Measurements from ENCODE around the gene NOL7.

The NOL7 gene

GRCh38 chr6:13574571-13575376 is 40.4 kb upstream of the NOL7 start, which contains the start of gene SIRT5:
SIRT5 (plus strand) TSS chr6:13574601; CDS start chr6:13584111, 9,510 bp downstream.
- H3K9me3 ChIP-seq (ENCODE audit: insufficient read depth, low read length): no peaks in the 10 kb centered on the region
- peak within 1 kb of the TSS; percentile 68 for H3K27ac ChIP-seq (ENCODE audit: low read length)
- TF ChIP-seq, protein P1, sequence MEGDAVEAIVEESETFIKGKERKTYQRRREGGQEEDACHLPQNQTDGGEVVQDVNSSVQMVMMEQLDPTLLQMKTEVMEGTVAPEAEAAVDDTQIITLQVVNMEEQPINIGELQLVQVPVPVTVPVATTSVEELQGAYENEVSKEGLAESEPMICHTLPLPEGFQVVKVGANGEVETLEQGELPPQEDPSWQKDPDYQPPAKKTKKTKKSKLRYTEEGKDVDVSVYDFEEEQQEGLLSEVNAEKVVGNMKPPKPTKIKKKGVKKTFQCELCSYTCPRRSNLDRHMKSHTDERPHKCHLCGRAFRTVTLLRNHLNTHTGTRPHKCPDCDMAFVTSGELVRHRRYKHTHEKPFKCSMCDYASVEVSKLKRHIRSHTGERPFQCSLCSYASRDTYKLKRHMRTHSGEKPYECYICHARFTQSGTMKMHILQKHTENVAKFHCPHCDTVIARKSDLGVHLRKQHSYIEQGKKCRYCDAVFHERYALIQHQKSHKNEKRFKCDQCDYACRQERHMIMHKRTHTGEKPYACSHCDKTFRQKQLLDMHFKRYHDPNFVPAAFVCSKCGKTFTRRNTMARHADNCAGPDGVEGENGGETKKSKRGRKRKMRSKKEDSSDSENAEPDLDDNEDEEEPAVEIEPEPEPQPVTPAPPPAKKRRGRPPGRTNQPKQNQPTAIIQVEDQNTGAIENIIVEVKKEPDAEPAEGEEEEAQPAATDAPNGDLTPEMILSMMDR (IDR thresholded peaks at IDR 0.05; ENCODE audit: low read depth, low read length): peak; percentile 63; the same call in 1 of the 2 replicates
- no peak for TF ChIP-seq EZH2phosphoT487 (IDR thresholded peaks at IDR 0.05; ENCODE audit: low read depth)
- H3K27me3 ChIP-seq (ENCODE audit: low read depth, low read length): no peaks in the 10 kb centered on the region
- H4K20me1 ChIP-seq (ENCODE audit: insufficient read depth, low read length): no peaks in the 10 kb centered on the region
- H3K79me2 ChIP-seq (ENCODE audit: low read length): no peaks in the 10 kb centered on the region
- H3K9ac ChIP-seq (ENCODE audit: low read length): peak within 1 kb of the TSS; percentile 82
- peak within 1 kb of the TSS; percentile 95 for H3K4me3 ChIP-seq (ENCODE audit: low read length)
- peak within 1 kb of the TSS; percentile 69; the same call in 1 of the 2 replicates for H2AFZ ChIP-seq (ENCODE audit: low read depth, low read length)
- no peaks in the 10 kb centered on the region for H3K36me3 ChIP-seq (replicated peaks; ENCODE audit: low read depth, low read length)
- peak within 1 kb of the TSS; percentile 95 for H3K4me2 ChIP-seq (ENCODE audit: low read length)
- peaks cover 8% of the 10 kb centered on the region for H3K4me1 ChIP-seq (ENCODE audit: low read length)

GRCh38 chr6:13575377-13575775 is 39.8 kb upstream of the NOL7 start:
- Histone ChIP-seq H3K4me3 (ENCODE audit: low read length) (peak overlapping the region; percentile 95), H3K9me3 (ENCODE audit: insufficient read depth, low read length) (no peaks in the 10 kb centered on the region), H3K4me1 (ENCODE audit: low read length) (peaks cover 8% of the 10 kb centered on the region), H3K9ac (ENCODE audit: low read length) (peak overlapping the region; percentile 82), H2AFZ (ENCODE audit: low read depth, low read length) (no peak overlapping the region), H3K79me2 (ENCODE audit: low read length) (no peaks in the 10 kb centered on the region), H3K27ac (ENCODE audit: low read length) (peak overlapping the region; percentile 68; the same call in 1 of the 2 replicates), H3K4me2 (ENCODE audit: low read length) (peak overlapping the region; percentile 69), H4K20me1 (ENCODE audit: insufficient read depth, low read length) (no peaks in the 10 kb centered on the region), H3K27me3 (ENCODE audit: low read depth, low read length) (no peaks in the 10 kb centered on the region), H3K36me3 (replicated peaks; ENCODE audit: low read depth, low read length) (no peaks in the 10 kb centered on the region)
- TF ChIP-seq EZH2phosphoT487 (IDR thresholded peaks at IDR 0.05; ENCODE audit: low read depth): no peak
- TF ChIP-seq, protein P1 (IDR thresholded peaks at IDR 0.05; ENCODE audit: low read depth, low read length): no peak; the same call in 1 of the 2 replicates

DNA sequence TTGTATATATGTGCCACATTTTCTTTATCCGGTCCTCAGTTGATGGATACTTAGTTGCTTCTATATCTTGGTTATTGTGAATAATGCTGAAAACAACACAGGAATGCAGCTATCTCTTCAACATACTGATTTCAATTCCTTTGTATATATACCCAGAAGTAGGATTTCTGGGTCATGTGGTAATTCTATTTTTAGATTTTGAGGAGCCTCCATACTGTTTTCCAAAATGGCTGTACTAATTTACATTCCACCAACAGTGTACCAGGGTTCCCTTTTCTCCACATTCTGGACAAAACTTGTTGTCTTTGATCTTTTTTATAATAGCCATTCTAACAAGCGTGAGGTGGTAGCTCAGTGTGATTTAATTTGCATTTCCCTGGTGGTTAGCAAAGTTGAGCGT is 39.1 kb upstream of the NOL7 start:
- peaks cover 8% of the 10 kb centered on the region for H3K4me1 ChIP-seq (ENCODE audit: low read length)
- H3K36me3 ChIP-seq (replicated peaks; ENCODE audit: low read depth, low read length): no peaks in the 10 kb centered on the region
- H3K27me3 ChIP-seq (ENCODE audit: low read depth, low read length): no peaks in the 10 kb centered on the region
- H3K9me3 ChIP-seq (ENCODE audit: insufficient read depth, low read length): no peaks in the 10 kb centered on the region
- no peaks in the 10 kb centered on the region for H4K20me1 ChIP-seq (ENCODE audit: insufficient read depth, low read length)
- no peak overlapping the region for H2AFZ ChIP-seq (ENCODE audit: low read depth, low read length)
- no peaks in the 10 kb centered on the region for H3K79me2 ChIP-seq (ENCODE audit: low read length)
- H3K9ac ChIP-seq (ENCODE audit: low read length): no peak overlapping the region
- H3K4me3 ChIP-seq (ENCODE audit: low read length): no peak overlapping the region
- H3K4me2 ChIP-seq (ENCODE audit: low read length): 0 out of 2 replicates have a peak overlapping the region, but pooled peaks have one; percentile 17
- TF ChIP-seq EZH2phosphoT487 (IDR thresholded peaks at IDR 0.05; ENCODE audit: low read depth): no peak
- TF ChIP-seq, protein P1 (IDR thresholded peaks at IDR 0.05; ENCODE audit: low read depth, low read length): no peak
- no peak overlapping the region for H3K27ac ChIP-seq (ENCODE audit: low read length)

DNA sequence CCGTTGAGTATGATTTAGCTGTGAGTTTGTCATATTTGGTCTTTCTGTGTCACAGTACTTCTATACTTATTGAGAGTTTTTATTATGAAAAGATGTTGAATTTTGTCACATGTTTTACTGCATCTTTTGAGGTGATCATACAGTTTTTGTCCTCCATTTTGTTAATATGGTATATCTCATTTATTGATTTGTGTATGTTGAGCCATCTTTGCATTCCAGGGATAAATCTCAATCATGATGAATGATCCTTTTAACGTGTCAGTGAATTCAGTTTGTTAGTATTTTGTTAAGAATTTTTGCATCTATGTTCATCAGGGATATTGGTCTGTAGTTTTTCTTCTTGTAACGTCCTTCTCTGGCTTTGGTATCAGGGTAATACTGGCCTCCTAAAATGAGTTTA is 37.2 kb upstream of the NOL7 start:
- H3K4me2 ChIP-seq (ENCODE audit: low read length): no peak overlapping the region
- H2AFZ ChIP-seq (ENCODE audit: low read depth, low read length): no peak overlapping the region
- no peak overlapping the region for H3K27ac ChIP-seq (ENCODE audit: low read length)
- no peak overlapping the region for H3K9ac ChIP-seq (ENCODE audit: low read length)
- H3K4me3 ChIP-seq (ENCODE audit: low read length): no peak overlapping the region
- H3K36me3 ChIP-seq (replicated peaks; ENCODE audit: low read depth, low read length): no peaks in the 10 kb centered on the region
- no peaks in the 10 kb centered on the region for H3K9me3 ChIP-seq (ENCODE audit: insufficient read depth, low read length)
- H4K20me1 ChIP-seq (ENCODE audit: insufficient read depth, low read length): no peaks in the 10 kb centered on the region
- TF ChIP-seq, protein P1 (IDR thresholded peaks at IDR 0.05; ENCODE audit: low read depth, low read length): no peak
- TF ChIP-seq EZH2phosphoT487 (IDR thresholded peaks at IDR 0.05; ENCODE audit: low read depth): no peak
- H3K79me2 ChIP-seq (ENCODE audit: low read length): no peaks in the 10 kb centered on the region
- H3K27me3 ChIP-seq (ENCODE audit: low read depth, low read length): no peaks in the 10 kb centered on the region
- peaks cover 8% of the 10 kb centered on the region for H3K4me1 ChIP-seq (ENCODE audit: low read length)

Data from OCI-LY3 (cell line).